ENCODE measurements around the gene TAL2.

TAL2 gene

DNA sequence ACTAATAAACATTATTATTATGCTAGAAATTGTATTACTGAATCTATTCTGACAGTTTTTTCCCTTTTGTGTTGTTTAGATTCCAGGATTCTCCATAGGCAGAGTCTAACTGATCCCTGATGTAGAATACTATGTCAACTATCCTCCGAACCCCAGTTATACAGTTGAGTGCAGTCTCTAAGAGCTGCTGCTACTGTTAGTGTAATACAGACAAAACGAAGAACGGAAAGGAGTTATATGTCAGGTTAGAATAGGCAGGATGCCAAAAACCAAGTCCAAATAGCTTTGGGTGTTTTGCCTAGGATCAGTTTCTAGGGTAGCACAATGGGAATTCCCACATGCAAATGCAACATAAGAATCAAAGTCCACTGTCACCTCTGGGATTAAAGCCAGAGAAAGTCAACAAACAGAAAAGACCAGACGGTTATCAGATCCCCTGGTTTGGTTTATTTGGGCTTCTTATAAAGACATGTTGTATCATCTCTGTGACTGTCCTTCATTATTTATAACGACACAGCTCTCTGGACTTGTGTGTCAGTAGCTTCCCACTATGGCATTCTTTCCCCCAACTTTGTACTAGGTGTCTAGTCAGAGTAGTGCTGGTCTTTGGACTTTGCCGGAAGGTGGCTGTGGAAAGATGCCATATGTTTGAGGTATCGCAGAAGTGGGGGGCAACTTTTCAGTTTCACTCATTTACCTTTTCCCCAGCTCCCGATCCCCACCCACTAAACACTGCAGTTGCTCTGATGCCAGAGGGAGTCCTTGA is 17.2 kb downstream of the TAL2 start:
- H2BK12ac ChIP-seq (ENCODE audit: low read length) = no peak overlapping the region
- WGBS (ENCODE audit: extremely low coverage, insufficient coverage, insufficient read length) = no CpG with 5 or more reads among the region's 8 CpGs
- H3K27ac ChIP-seq (ENCODE audit: low read depth, low read length) = no peak overlapping the region
- no peak overlapping the region for H3K4me3 ChIP-seq (ENCODE audit: low read depth, low read length)
- no peak overlapping the region for H4K91ac ChIP-seq (ENCODE audit: low read depth, low read length)
- no peaks in the 10 kb centered on the region for H3K27me3 ChIP-seq (ENCODE audit: insufficient read depth, low read length)
- H3K79me1 ChIP-seq (ENCODE audit: low read length) = no peaks in the 10 kb centered on the region
- no peak overlapping the region for H3K23ac ChIP-seq (ENCODE audit: low read length)
- H4K12ac ChIP-seq (ENCODE audit: low read depth, low read length) = no peak overlapping the region
- H3K4ac ChIP-seq (ENCODE audit: low read depth, low read length) = no peak overlapping the region
- H2BK120ac ChIP-seq (ENCODE audit: insufficient read depth, low read length, poor library complexity) = no peak overlapping the region
- no peak overlapping the region for H3K18ac ChIP-seq (ENCODE audit: low read length)
- no peak overlapping the region for H4K8ac ChIP-seq (ENCODE audit: low read depth, low read length)
- no peaks in the 10 kb centered on the region for H3K36me3 ChIP-seq (ENCODE audit: control insufficient read depth in 1 of 2, insufficient read depth in 2 of 2, low read length in 2 of 2)
- H3K79me2 ChIP-seq (ENCODE audit: control insufficient read depth, insufficient read depth, low read length, poor library complexity) = no peaks in the 10 kb centered on the region
- DNase-seq = no peak
- no peak overlapping the region for H2BK5ac ChIP-seq (ENCODE audit: low read depth, low read length, poor library complexity)
- H2AFZ ChIP-seq (ENCODE audit: insufficient read depth, low read length, poor library complexity) = no peak overlapping the region
- no peak overlapping the region for H3K9ac ChIP-seq (ENCODE audit: low read length)
- no peaks in the 10 kb centered on the region for H3K9me3 ChIP-seq (ENCODE audit: insufficient read depth, low read depth, low read length)
- H2AK5ac ChIP-seq (ENCODE audit: low read length) = no peak overlapping the region
- H3K4me2 ChIP-seq (ENCODE audit: low read length) = no peak overlapping the region
- H3K4me1 ChIP-seq (ENCODE audit: control insufficient read depth in 1 of 2, insufficient read depth in 2 of 2, low read length in 2 of 2) = no peaks in the 10 kb centered on the region
- no peak overlapping the region for H3K14ac ChIP-seq (ENCODE audit: low read length)

- H3K4me3 ChIP-seq (ENCODE audit: low read depth, low read length) = no peak overlapping the region
- H3K79me1 ChIP-seq (ENCODE audit: low read length) = no peaks in the 10 kb centered on the region
- no peaks in the 10 kb centered on the region for H3K9me3 ChIP-seq (ENCODE audit: insufficient read depth, low read depth, low read length)
- no peak overlapping the region for H3K18ac ChIP-seq (ENCODE audit: low read length)
- H4K8ac ChIP-seq (ENCODE audit: low read depth, low read length) = no peak overlapping the region
- H2BK5ac ChIP-seq (ENCODE audit: low read depth, low read length, poor library complexity) = no peak overlapping the region
- H3K27ac ChIP-seq (ENCODE audit: low read depth, low read length) = no peak overlapping the region
- no peak overlapping the region for H3K4ac ChIP-seq (ENCODE audit: low read depth, low read length)
- no peak overlapping the region for H4K91ac ChIP-seq (ENCODE audit: low read depth, low read length)
- no peak for DNase-seq
- H4K12ac ChIP-seq (ENCODE audit: low read depth, low read length) = no peak overlapping the region
- no peak overlapping the region for H3K14ac ChIP-seq (ENCODE audit: low read length)
- H2BK12ac ChIP-seq (ENCODE audit: low read length) = no peak overlapping the region
- no peak overlapping the region for H3K23ac ChIP-seq (ENCODE audit: low read length)
- WGBS (ENCODE audit: extremely low coverage, insufficient coverage, insufficient read length) = no CpG with 5 or more reads among the region's 2 CpGs
- no peaks in the 10 kb centered on the region for H3K79me2 ChIP-seq (ENCODE audit: control insufficient read depth, insufficient read depth, low read length, poor library complexity)
- H2AK5ac ChIP-seq (ENCODE audit: low read length) = no peak overlapping the region
- H2BK120ac ChIP-seq (ENCODE audit: insufficient read depth, low read length, poor library complexity) = no peak overlapping the region
- H3K36me3 ChIP-seq (ENCODE audit: control insufficient read depth in 1 of 2, insufficient read depth in 2 of 2, low read length in 2 of 2) = no peaks in the 10 kb centered on the region
- H3K4me1 ChIP-seq (ENCODE audit: control insufficient read depth in 1 of 2, insufficient read depth in 2 of 2, low read length in 2 of 2) = no peaks in the 10 kb centered on the region
- no peak overlapping the region for H3K9ac ChIP-seq (ENCODE audit: low read length)
- H3K27me3 ChIP-seq (ENCODE audit: insufficient read depth, low read length) = no peaks in the 10 kb centered on the region
- H3K4me2 ChIP-seq (ENCODE audit: low read length) = no peak overlapping the region
- H2AFZ ChIP-seq (ENCODE audit: insufficient read depth, low read length, poor library complexity) = no peak overlapping the region
Observed at GRCh38 chr9:105681313-105681712, 19.1 kb downstream of the TAL2 start.

DNA sequence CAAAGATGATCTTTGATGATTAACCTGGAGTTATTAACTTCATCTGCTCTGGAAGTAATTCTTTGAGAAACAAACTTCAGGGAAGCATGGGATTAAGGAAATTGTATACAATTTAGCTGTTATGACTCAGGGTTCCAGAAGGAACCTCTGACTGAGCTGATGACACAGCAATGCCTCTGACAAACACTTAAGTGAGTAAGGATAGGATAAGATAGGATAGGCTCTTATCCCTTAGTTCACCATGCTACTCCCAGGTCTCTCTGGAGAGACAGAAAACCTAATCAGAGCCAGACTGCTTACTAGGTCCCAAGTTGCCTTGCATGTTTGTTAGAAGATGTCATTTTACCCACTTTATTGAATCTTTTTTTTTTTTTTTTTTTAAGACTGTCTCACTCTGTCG is 19.5 kb downstream of the TAL2 start:
- no peak overlapping the region for H3K4me3 ChIP-seq (ENCODE audit: low read depth, low read length)
- no peak overlapping the region for H3K9ac ChIP-seq (ENCODE audit: low read length)
- H3K14ac ChIP-seq (ENCODE audit: low read length) = no peak overlapping the region
- DNase-seq = no peak
- H4K8ac ChIP-seq (ENCODE audit: low read depth, low read length) = no peak overlapping the region
- no CpG with 5 or more reads among the region's 1 CpG for WGBS (ENCODE audit: extremely low coverage, insufficient coverage, insufficient read length)
- H3K18ac ChIP-seq (ENCODE audit: low read length) = no peak overlapping the region
- H2BK5ac ChIP-seq (ENCODE audit: low read depth, low read length, poor library complexity) = no peak overlapping the region
- H3K23ac ChIP-seq (ENCODE audit: low read length) = no peak overlapping the region
- no peak overlapping the region for H4K12ac ChIP-seq (ENCODE audit: low read depth, low read length)
- H3K27me3 ChIP-seq (ENCODE audit: insufficient read depth, low read length) = no peaks in the 10 kb centered on the region
- no peak overlapping the region for H2BK120ac ChIP-seq (ENCODE audit: insufficient read depth, low read length, poor library complexity)
- no peaks in the 10 kb centered on the region for H3K79me1 ChIP-seq (ENCODE audit: low read length)
- H3K4ac ChIP-seq (ENCODE audit: low read depth, low read length) = no peak overlapping the region
- no peaks in the 10 kb centered on the region for H3K9me3 ChIP-seq (ENCODE audit: insufficient read depth, low read depth, low read length)
- H2BK12ac ChIP-seq (ENCODE audit: low read length) = no peak overlapping the region
- H4K91ac ChIP-seq (ENCODE audit: low read depth, low read length) = no peak overlapping the region
- no peak overlapping the region for H2AK5ac ChIP-seq (ENCODE audit: low read length)
- no peaks in the 10 kb centered on the region for H3K36me3 ChIP-seq (ENCODE audit: control insufficient read depth in 1 of 2, insufficient read depth in 2 of 2, low read length in 2 of 2)
- no peak overlapping the region for H3K27ac ChIP-seq (ENCODE audit: low read depth, low read length)
- H3K4me2 ChIP-seq (ENCODE audit: low read length) = no peak overlapping the region
- no peak overlapping the region for H2AFZ ChIP-seq (ENCODE audit: insufficient read depth, low read length, poor library complexity)
- no peaks in the 10 kb centered on the region for H3K79me2 ChIP-seq (ENCODE audit: control insufficient read depth, insufficient read depth, low read length, poor library complexity)
- H3K4me1 ChIP-seq (ENCODE audit: control insufficient read depth in 1 of 2, insufficient read depth in 2 of 2, low read length in 2 of 2) = no peaks in the 10 kb centered on the region

DNA sequence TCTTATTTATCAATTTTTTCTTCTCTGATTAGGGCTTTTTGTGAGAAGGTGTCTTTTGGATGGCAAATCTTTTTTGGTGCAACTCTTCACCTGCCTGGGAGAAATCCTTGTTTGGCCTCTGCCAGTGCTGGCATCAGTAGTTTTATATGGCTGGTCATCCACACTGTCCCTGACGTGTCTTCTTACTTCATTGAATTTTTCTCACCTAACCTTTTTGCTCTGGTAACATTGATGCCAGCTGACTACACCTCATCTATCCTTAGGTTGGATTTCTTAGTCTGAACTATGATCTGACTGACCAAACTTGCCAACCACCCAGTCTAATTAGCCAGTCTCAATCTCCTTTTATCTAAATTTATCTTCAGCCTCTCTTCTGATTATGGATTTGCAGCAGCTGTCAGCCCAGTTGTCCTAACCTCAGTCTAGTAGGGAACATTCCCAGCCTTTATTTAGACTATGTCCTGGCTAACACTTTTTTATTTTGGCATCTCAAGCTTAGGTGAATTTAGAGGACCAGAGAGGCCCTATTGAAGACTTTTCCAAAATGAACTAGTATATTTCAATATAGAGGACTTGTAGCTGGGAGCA is 21.5 kb downstream of the TAL2 start:
- Histone ChIP-seq H3K79me1 (ENCODE audit: low read length) (no peaks in the 10 kb centered on the region), H3K14ac (ENCODE audit: low read length) (no peak overlapping the region), H2AFZ (ENCODE audit: insufficient read depth, low read length, poor library complexity) (no peak overlapping the region), H3K4me1 (ENCODE audit: control insufficient read depth in 1 of 2, insufficient read depth in 2 of 2, low read length in 2 of 2) (no peaks in the 10 kb centered on the region), H3K4ac (ENCODE audit: low read depth, low read length) (no peak overlapping the region), H2BK12ac (ENCODE audit: low read length) (no peak overlapping the region), H3K23ac (ENCODE audit: low read length) (no peak overlapping the region), H3K27me3 (ENCODE audit: insufficient read depth, low read length) (no peaks in the 10 kb centered on the region), H2AK5ac (ENCODE audit: low read length) (no peak overlapping the region), H4K12ac (ENCODE audit: low read depth, low read length) (no peak overlapping the region), H3K27ac (ENCODE audit: low read depth, low read length) (no peak overlapping the region), H4K8ac (ENCODE audit: low read depth, low read length) (no peak overlapping the region), H3K4me2 (ENCODE audit: low read length) (no peak overlapping the region), H3K9ac (ENCODE audit: low read length) (no peak overlapping the region), H3K36me3 (ENCODE audit: control insufficient read depth in 1 of 2, insufficient read depth in 2 of 2, low read length in 2 of 2) (no peaks in the 10 kb centered on the region), H2BK120ac (ENCODE audit: insufficient read depth, low read length, poor library complexity) (no peak overlapping the region), H3K9me3 (ENCODE audit: insufficient read depth, low read depth, low read length) (no peaks in the 10 kb centered on the region), H2BK5ac (ENCODE audit: low read depth, low read length, poor library complexity) (no peak overlapping the region), H4K91ac (ENCODE audit: low read depth, low read length) (no peak overlapping the region), H3K18ac (ENCODE audit: low read length) (no peak overlapping the region), H3K4me3 (ENCODE audit: low read depth, low read length) (no peak overlapping the region), H3K79me2 (ENCODE audit: control insufficient read depth, insufficient read depth, low read length, poor library complexity) (no peaks in the 10 kb centered on the region)
- no peak for DNase-seq
- WGBS (ENCODE audit: extremely low coverage, insufficient coverage, insufficient read length) = no CpG with 5 or more reads among the region's 1 CpG
